DMS 273 treated with DMSO at 0.1 percent for 48 hours (cell line): Measurements from ENCODE around the gene SMIM45.

Experiments used
- DNase-seq: peaks from one replicate; lab custom pipeline; 2025; lab: John Stamatoyannopoulos, UW

Gene SMIM45

GRCh38 chr22:41951898-41952474, at the start of gene SMIM45:
Gene SMIM45 (plus strand): TSS chr22:41952150.
- no peak for DNase-seq

GRCh38 chr22:41902932-41903421, 49.0 kb upstream of the SMIM45 start:
- DNase-seq, result no peak

GRCh38 chr22:41904450-41905410, 47.2 kb upstream of the SMIM45 start:
- no peak for DNase-seq

- no peak for DNase-seq
Observed at GRCh38 chr22:41905411-41906202, 46.3 kb upstream of the SMIM45 start.

- no peak for DNase-seq
Observed at GRCh38 chr22:41906822-41907221, 45.1 kb upstream of the SMIM45 start.

- DNase-seq, result no peak
Observed at GRCh38 chr22:41907436-41908401, 44.2 kb upstream of the SMIM45 start.

GRCh38 chr22:41908411-41909309, 43.3 kb upstream of the SMIM45 start:
- DNase-seq, result no peak

GRCh38 chr22:41909310-41910049, 42.5 kb upstream of the SMIM45 start:
- no peak for DNase-seq

- no peak for DNase-seq
Observed at GRCh38 chr22:41910050-41911000, 41.6 kb upstream of the SMIM45 start.

- DNase-seq, result no peak
Observed at GRCh38 chr22:41911001-41911611, 40.8 kb upstream of the SMIM45 start.

GRCh38 chr22:41912338-41913039, 39.5 kb upstream of the SMIM45 start:
- DNase-seq, result no peak

GRCh38 chr22:41913040-41913719, 38.8 kb upstream of the SMIM45 start:
- DNase-seq, result no peak

- DNase-seq, result no peak
Observed at GRCh38 chr22:41913842-41914534, 38.0 kb upstream of the SMIM45 start.

GRCh38 chr22:41914611-41915034, 37.3 kb upstream of the SMIM45 start:
- DNase-seq, result no peak

- no peak for DNase-seq
Observed at GRCh38 chr22:41915035-41915785, 36.7 kb upstream of the SMIM45 start, which contains the start of gene SHISA8. Gene SHISA8 (minus strand): TSS chr22:41915074. CDS start chr22:41914667, 407 bp downstream.
